ENCODE data around the gene NPAT.

GRCh38 chr11:108223348-108224149, 1.1 kb upstream of the NPAT start:
- TF ChIP-seq CTCF (IDR thresholded peaks at IDR 0.05; ENCODE audit: poor library complexity, severe bottlenecking) (no peak), SMC3 (conservative IDR thresholded peaks at IDR 0.05; ENCODE audit: poor library complexity) (no peak), EZH2 (IDR thresholded peaks at IDR 0.05; ENCODE audit: borderline replicate concordance, insufficient read depth, low read length, poor library complexity, severe bottlenecking) (no peak), POLR2AphosphoS5 (IDR thresholded peaks at IDR 0.05) (no peak), EP300 (conservative IDR thresholded peaks at IDR 0.05; ENCODE audit: poor library complexity, severe bottlenecking) (no peak), MXI1 (conservative IDR thresholded peaks at IDR 0.05; ENCODE audit: poor library complexity, severe bottlenecking) (no peak), RAD21 (conservative IDR thresholded peaks at IDR 0.05) (no peak)
- TF ChIP-seq, protein P1, sequence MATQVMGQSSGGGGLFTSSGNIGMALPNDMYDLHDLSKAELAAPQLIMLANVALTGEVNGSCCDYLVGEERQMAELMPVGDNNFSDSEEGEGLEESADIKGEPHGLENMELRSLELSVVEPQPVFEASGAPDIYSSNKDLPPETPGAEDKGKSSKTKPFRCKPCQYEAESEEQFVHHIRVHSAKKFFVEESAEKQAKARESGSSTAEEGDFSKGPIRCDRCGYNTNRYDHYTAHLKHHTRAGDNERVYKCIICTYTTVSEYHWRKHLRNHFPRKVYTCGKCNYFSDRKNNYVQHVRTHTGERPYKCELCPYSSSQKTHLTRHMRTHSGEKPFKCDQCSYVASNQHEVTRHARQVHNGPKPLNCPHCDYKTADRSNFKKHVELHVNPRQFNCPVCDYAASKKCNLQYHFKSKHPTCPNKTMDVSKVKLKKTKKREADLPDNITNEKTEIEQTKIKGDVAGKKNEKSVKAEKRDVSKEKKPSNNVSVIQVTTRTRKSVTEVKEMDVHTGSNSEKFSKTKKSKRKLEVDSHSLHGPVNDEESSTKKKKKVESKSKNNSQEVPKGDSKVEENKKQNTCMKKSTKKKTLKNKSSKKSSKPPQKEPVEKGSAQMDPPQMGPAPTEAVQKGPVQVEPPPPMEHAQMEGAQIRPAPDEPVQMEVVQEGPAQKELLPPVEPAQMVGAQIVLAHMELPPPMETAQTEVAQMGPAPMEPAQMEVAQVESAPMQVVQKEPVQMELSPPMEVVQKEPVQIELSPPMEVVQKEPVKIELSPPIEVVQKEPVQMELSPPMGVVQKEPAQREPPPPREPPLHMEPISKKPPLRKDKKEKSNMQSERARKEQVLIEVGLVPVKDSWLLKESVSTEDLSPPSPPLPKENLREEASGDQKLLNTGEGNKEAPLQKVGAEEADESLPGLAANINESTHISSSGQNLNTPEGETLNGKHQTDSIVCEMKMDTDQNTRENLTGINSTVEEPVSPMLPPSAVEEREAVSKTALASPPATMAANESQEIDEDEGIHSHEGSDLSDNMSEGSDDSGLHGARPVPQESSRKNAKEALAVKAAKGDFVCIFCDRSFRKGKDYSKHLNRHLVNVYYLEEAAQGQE (IDR thresholded peaks at IDR 0.05; ENCODE audit: borderline replicate concordance), result no peak
